ENCODE measurements around the gene RAB37. TPM values are rescaled to one million over a fixed set of nuclear protein-coding genes. Genes with fewer than 3 reads are reported as not detected.

RAB37 gene
- total and polyA plus RNA-seq, 2 of the 13 experiments (the other 11 are each of a cell fraction or from before 2014, with no cell fraction given) = 0.91 to 3.7 TPM

DNA sequence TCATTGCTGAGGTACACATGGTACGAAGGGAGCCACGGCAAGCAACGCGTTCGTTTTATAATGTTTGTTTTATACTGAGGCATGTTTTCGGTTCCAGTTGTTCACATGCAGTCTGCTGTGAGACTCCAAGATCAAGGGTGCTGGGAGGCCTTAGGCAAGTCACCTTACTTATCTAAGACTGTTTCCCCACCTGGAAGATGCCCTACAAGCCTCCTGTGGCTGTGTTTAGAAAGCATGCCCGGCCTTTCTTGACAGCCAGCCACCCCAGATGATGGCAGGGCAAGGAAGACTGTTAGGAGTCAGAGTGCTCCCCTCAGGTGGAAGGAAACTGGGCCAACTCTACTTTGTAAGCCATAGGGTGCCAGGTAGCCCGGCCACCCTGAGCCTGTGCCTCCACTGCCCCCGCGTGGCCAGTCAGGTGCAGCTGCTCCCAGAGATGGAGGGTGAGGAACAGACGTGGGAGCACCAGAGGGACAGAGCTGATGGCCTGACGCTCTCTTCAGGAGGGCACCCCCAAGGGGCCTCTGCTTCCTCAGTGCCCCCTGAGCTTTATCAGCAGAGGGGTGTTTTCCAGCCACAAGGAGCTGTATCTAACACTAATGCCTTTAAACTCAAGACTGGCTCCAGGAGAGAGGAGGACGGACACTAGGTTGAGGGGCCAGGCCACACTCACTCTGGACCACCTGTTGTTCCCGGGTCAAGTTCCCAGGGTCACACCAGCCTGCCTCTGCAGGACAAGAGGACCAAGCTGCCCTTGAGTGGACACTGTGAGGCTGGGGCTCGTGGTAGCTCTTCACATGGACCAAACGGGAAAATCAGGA, 33.7 kb downstream of the RAB37 start (continued):
- TF ChIP-seq, protein P1, sequence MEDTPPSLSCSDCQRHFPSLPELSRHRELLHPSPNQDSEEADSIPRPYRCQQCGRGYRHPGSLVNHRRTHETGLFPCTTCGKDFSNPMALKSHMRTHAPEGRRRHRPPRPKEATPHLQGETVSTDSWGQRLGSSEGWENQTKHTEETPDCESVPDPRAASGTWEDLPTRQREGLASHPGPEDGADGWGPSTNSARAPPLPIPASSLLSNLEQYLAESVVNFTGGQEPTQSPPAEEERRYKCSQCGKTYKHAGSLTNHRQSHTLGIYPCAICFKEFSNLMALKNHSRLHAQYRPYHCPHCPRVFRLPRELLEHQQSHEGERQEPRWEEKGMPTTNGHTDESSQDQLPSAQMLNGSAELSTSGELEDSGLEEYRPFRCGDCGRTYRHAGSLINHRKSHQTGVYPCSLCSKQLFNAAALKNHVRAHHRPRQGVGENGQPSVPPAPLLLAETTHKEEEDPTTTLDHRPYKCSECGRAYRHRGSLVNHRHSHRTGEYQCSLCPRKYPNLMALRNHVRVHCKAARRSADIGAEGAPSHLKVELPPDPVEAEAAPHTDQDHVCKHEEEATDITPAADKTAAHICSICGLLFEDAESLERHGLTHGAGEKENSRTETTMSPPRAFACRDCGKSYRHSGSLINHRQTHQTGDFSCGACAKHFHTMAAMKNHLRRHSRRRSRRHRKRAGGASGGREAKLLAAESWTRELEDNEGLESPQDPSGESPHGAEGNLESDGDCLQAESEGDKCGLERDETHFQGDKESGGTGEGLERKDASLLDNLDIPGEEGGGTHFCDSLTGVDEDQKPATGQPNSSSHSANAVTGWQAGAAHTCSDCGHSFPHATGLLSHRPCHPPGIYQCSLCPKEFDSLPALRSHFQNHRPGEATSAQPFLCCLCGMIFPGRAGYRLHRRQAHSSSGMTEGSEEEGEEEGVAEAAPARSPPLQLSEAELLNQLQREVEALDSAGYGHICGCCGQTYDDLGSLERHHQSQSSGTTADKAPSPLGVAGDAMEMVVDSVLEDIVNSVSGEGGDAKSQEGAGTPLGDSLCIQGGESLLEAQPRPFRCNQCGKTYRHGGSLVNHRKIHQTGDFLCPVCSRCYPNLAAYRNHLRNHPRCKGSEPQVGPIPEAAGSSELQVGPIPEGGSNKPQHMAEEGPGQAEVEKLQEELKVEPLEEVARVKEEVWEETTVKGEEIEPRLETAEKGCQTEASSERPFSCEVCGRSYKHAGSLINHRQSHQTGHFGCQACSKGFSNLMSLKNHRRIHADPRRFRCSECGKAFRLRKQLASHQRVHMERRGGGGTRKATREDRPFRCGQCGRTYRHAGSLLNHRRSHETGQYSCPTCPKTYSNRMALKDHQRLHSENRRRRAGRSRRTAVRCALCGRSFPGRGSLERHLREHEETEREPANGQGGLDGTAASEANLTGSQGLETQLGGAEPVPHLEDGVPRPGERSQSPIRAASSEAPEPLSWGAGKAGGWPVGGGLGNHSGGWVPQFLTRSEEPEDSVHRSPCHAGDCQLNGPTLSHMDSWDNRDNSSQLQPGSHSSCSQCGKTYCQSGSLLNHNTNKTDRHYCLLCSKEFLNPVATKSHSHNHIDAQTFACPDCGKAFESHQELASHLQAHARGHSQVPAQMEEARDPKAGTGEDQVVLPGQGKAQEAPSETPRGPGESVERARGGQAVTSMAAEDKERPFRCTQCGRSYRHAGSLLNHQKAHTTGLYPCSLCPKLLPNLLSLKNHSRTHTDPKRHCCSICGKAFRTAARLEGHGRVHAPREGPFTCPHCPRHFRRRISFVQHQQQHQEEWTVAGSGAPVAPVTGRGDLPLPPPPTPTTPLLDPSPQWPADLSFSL (CRISPR knock-in tag; IDR thresholded peaks at IDR 0.05) = no peak
- no peak; the same call in 1 of the 2 replicates for TF ChIP-seq HOXA3 (CRISPR knock-in tag; IDR thresholded peaks at IDR 0.05)
- no peak for TF ChIP-seq ZSCAN20 (CRISPR knock-in tag; IDR thresholded peaks at IDR 0.05; ENCODE audit: borderline replicate concordance)
- TF ChIP-seq, protein P2, sequence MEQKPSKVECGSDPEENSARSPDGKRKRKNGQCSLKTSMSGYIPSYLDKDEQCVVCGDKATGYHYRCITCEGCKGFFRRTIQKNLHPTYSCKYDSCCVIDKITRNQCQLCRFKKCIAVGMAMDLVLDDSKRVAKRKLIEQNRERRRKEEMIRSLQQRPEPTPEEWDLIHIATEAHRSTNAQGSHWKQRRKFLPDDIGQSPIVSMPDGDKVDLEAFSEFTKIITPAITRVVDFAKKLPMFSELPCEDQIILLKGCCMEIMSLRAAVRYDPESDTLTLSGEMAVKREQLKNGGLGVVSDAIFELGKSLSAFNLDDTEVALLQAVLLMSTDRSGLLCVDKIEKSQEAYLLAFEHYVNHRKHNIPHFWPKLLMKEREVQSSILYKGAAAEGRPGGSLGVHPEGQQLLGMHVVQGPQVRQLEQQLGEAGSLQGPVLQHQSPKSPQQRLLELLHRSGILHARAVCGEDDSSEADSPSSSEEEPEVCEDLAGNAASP (CRISPR knock-in tag; IDR thresholded peaks at IDR 0.05; ENCODE audit: borderline replicate concordance) = no peak
- TF ChIP-seq ZNF768 (CRISPR knock-in tag; IDR thresholded peaks at IDR 0.05) = no peak
- peak; percentile 37; the same call in 1 of the 2 replicates for TF ChIP-seq MAZ (IDR thresholded peaks at IDR 0.05; ENCODE audit: borderline replicate concordance, low read depth, low read length)
- peak; percentile 68 for TF ChIP-seq MAZ (CRISPR knock-in tag; IDR thresholded peaks at IDR 0.05; ENCODE audit: low read depth)
- no peak for TF ChIP-seq RAD51 (IDR thresholded peaks at IDR 0.05; ENCODE audit: borderline replicate concordance)
- TF ChIP-seq ZC3H4 (CRISPR knock-in tag; IDR thresholded peaks at IDR 0.05; ENCODE audit: borderline replicate concordance) = no peak
- peak; percentile 82 for TF ChIP-seq GATAD2A (CRISPR knock-in tag; IDR thresholded peaks at IDR 0.05)
- no peak for TF ChIP-seq ZNF18 (CRISPR knock-in tag; IDR thresholded peaks at IDR 0.05; ENCODE audit: insufficient replicate concordance)
- TF ChIP-seq ZNF383 (CRISPR knock-in tag; IDR thresholded peaks at IDR 0.05; ENCODE audit: borderline replicate concordance) = no peak
- no peak for TF ChIP-seq SRSF4 (IDR thresholded peaks at IDR 0.05; ENCODE audit: low read depth, low read length, poor library complexity, severe bottlenecking)
- no peak for TF ChIP-seq ZNF644 (CRISPR knock-in tag; IDR thresholded peaks at IDR 0.05; ENCODE audit: low read depth)
- TF ChIP-seq ZNF296 (CRISPR knock-in tag; conservative IDR thresholded peaks at IDR 0.05) = no peak
- TF ChIP-seq PAWR (CRISPR knock-in tag; IDR thresholded peaks at IDR 0.05; ENCODE audit: borderline replicate concordance) = no peak
- no peak; the same call in 1 of the 2 replicates for TF ChIP-seq NR2F6 (IDR thresholded peaks at IDR 0.05)
- TF ChIP-seq NR2F6 (CRISPR knock-in tag; IDR thresholded peaks at IDR 0.05) = peak; percentile 64; the same call in 1 of the 2 replicates
- TF ChIP-seq ZNF792 (CRISPR knock-in tag; IDR thresholded peaks at IDR 0.05) = peak; percentile 60; the same call in 1 of the 2 replicates
- no peak for TF ChIP-seq NR2F1 (CRISPR knock-in tag; IDR thresholded peaks at IDR 0.05)
- no peak for TF ChIP-seq RFX1 (IDR thresholded peaks at IDR 0.05)

All from HepG2 (cell line).